Endodermal cell (in vitro differentiated cells): ENCODE measurements around the gene MACIR. TPM values are rescaled to one million over a fixed set of nuclear protein-coding genes. Genes with fewer than 3 reads are reported as not detected.
A peak's percentile ranks its signal among the peaks of the same experiment; 100 is the strongest.

Source experiments
- DNase-seq: peaks from one replicate; pipeline ENCODE4 v3.0.0-alpha.2; 2017
- H3K27ac ChIP-seq: 2 replicates; pipeline ENCODE4 v1.5.1; 2013; ENCODE audit warnings: mild to moderate bottlenecking, low read depth, low read length, moderate library complexity
- H3K27me3 ChIP-seq: 2 replicates; pipeline ENCODE4 v1.6.1; 2013; ENCODE audit warnings: mild to moderate bottlenecking, low read length, moderate library complexity; ENCODE audit not compliant: insufficient read depth, control insufficient read depth, poor library complexity, severe bottlenecking
- H3K36me3 ChIP-seq: 2 replicates; pipeline ENCODE4 v1.7.0; 2013; ENCODE audit warnings: mild to moderate bottlenecking, low read length, moderate library complexity; ENCODE audit not compliant: control insufficient read depth, insufficient read depth
- H3K4me1 ChIP-seq: one replicate; pipeline ENCODE4 v1.7.0; 2013; ENCODE audit warnings: low read length; ENCODE audit not compliant: control insufficient read depth, insufficient read depth
- H3K4me3 ChIP-seq: 2 replicates; pipeline ENCODE4 v1.5.1; 2013; ENCODE audit warnings: mild to moderate bottlenecking, low read length, moderate library complexity
- H3K9ac ChIP-seq: 2 replicates; pipeline ENCODE4 v1.6.1; 2013; ENCODE audit warnings: mild to moderate bottlenecking, low read length, moderate library complexity; ENCODE audit not compliant: poor library complexity, severe bottlenecking; ENCODE audit errors: extremely low read depth
- H3K9me3 ChIP-seq: 2 replicates; pipeline ENCODE4 v1.6.1; 2013; ENCODE audit warnings: mild to moderate bottlenecking, low read length, moderate library complexity; ENCODE audit not compliant: control insufficient read depth
- H3K27ac Mint-ChIP-seq: 2 replicates; pipeline ENCODE4 v1.8.0; 2020; ENCODE audit warnings: mixed read lengths
- H3K27me3 Mint-ChIP-seq: 2 replicates; pipeline ENCODE4 v1.8.0; 2021; ENCODE audit warnings: mild to moderate bottlenecking, mixed read lengths; ENCODE audit not compliant: insufficient read depth
- H3K36me3 Mint-ChIP-seq: 2 replicates; pipeline ENCODE4 v1.8.0; 2020; ENCODE audit warnings: low read depth, mixed read lengths
- H3K4me1 Mint-ChIP-seq: 2 replicates; pipeline ENCODE4 v1.8.0; 2020; ENCODE audit warnings: mixed read lengths
- H3K4me3 Mint-ChIP-seq: 2 replicates; pipeline ENCODE4 v1.8.0; 2020; ENCODE audit warnings: mild to moderate bottlenecking, moderate library complexity, mixed read lengths
- H3K9me3 Mint-ChIP-seq: 2 replicates; pipeline ENCODE4 v1.8.0; 2020; ENCODE audit warnings: mild to moderate bottlenecking, mixed read lengths
- WGBS, 2 experiments: methylation state at CpG; one replicate each; pipeline versions ENCODE4 v1.1.5 to v1.1.7; 2013; ENCODE audit warnings: missing lambda C conversion rate in 2 of 2, mixed read lengths in 1 of 2; ENCODE audit not compliant: insufficient coverage in 1 of 2, insufficient read length in 1 of 2; 5-methylcytosine and 5-hydroxymethylcytosine counted together
- total RNA-seq, 2 donors: library from RNA; stranded (reverse); fragmentation: NEBNext Ultra II Directional in 1 of 2; extraction: Animal tissue kit (Norgen Biotek cat#: 25700) in 1 of 2; gene quantifications; 2 replicates in 1 of 2; 3 replicates in 1 of 2; pipeline ENCODE4 v1.2.1, GENCODE V29; 2021
- TF ChIP-seq, protein P1 (sequence below): fragments of 200-600 bp; sonication (generic); conservative IDR thresholded peaks from 2 replicates; pipeline ENCODE4 v1.5.0; 2021; ENCODE audit warnings: antibody characterized with exemption, mild to moderate bottlenecking

The MACIR gene
- total RNA-seq, 2 donors from 2014 or later = 13.2 to 18.9 TPM

DNA sequence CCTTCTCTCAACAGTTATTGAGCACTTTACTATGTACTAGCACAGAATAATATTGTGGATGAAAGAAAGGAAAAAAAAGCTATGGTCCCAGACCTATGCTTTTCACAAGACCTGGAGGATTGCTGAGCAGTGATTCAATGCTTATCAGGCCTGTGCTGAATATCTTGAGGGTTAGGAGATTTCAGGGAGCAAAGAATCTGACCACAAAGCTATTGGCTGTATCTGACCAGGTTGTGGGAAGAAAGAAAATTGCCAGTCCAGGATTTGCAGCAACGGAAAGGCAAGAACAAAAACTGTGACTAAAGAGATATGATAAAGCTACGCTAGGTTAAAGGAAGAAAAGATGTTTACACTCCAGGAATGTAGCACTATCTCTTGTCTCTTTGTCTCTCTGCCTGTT, 14.9 kb upstream of the MACIR start:
- H3K9me3 ChIP-seq = peaks cover 30% of the 10 kb centered on the region
- H3K4me1 ChIP-seq = peaks cover 5% of the 10 kb centered on the region
- no peak overlapping the region for H3K4me3 ChIP-seq
- H3K4me1 Mint-ChIP-seq = peaks cover 25% of the 10 kb centered on the region
- no peaks in the 10 kb centered on the region for H3K36me3 ChIP-seq
- H3K27ac Mint-ChIP-seq = peak overlapping the region; percentile 81
- DNase-seq = no peak
- H3K27me3 Mint-ChIP-seq = no peaks in the 10 kb centered on the region
- H3K4me3 Mint-ChIP-seq = no peak overlapping the region
- no peak overlapping the region for H3K27ac ChIP-seq
- H3K36me3 Mint-ChIP-seq = no peaks in the 10 kb centered on the region
- no peaks in the 10 kb centered on the region for H3K27me3 ChIP-seq
- TF ChIP-seq, protein P1, sequence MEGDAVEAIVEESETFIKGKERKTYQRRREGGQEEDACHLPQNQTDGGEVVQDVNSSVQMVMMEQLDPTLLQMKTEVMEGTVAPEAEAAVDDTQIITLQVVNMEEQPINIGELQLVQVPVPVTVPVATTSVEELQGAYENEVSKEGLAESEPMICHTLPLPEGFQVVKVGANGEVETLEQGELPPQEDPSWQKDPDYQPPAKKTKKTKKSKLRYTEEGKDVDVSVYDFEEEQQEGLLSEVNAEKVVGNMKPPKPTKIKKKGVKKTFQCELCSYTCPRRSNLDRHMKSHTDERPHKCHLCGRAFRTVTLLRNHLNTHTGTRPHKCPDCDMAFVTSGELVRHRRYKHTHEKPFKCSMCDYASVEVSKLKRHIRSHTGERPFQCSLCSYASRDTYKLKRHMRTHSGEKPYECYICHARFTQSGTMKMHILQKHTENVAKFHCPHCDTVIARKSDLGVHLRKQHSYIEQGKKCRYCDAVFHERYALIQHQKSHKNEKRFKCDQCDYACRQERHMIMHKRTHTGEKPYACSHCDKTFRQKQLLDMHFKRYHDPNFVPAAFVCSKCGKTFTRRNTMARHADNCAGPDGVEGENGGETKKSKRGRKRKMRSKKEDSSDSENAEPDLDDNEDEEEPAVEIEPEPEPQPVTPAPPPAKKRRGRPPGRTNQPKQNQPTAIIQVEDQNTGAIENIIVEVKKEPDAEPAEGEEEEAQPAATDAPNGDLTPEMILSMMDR = no peak
- H3K9me3 Mint-ChIP-seq = peaks cover 9% of the 10 kb centered on the region
- H3K9ac ChIP-seq = no peak overlapping the region
- WGBS, 2 experiments = 21 to 53% methylated on average over 2 of the region's 2 CpGs

DNA sequence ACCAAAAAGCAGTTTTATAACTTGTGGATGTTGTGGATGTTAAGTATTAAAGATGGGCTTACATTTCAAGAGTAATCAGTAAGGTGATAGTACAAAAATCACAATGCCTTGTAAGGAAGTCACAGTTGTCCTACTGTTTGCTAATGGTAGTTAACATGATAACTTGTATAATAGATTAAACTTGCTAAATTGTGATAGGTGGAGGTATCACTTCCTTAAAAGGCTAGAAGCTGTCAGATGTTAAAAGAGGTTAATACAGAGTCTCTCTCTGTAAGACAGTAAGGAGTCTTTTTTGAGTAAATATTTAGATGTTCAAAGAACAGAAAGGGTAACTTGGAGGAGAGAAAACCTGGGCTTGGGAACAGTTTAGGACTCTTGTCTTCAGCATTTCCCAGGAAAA, 14.2 kb upstream of the MACIR start:
- H3K9ac ChIP-seq = no peak overlapping the region
- Mint-ChIP-seq H3K4me3 (no peak overlapping the region), H3K9me3 (peaks cover 5% of the 10 kb centered on the region), H3K4me1 (peaks cover 25% of the 10 kb centered on the region), H3K27ac (peak overlapping the region; percentile 81), H3K27me3 (no peaks in the 10 kb centered on the region), H3K36me3 (no peaks in the 10 kb centered on the region)
- peak overlapping the region; percentile 65 for H3K4me3 ChIP-seq
- no peaks in the 10 kb centered on the region for H3K27me3 ChIP-seq
- no peak overlapping the region for H3K27ac ChIP-seq
- peaks cover 5% of the 10 kb centered on the region for H3K4me1 ChIP-seq
- DNase-seq = no peak
- no peaks in the 10 kb centered on the region for H3K36me3 ChIP-seq
- TF ChIP-seq, protein P1 = no peak
- H3K9me3 ChIP-seq = peaks cover 35% of the 10 kb centered on the region

DNA sequence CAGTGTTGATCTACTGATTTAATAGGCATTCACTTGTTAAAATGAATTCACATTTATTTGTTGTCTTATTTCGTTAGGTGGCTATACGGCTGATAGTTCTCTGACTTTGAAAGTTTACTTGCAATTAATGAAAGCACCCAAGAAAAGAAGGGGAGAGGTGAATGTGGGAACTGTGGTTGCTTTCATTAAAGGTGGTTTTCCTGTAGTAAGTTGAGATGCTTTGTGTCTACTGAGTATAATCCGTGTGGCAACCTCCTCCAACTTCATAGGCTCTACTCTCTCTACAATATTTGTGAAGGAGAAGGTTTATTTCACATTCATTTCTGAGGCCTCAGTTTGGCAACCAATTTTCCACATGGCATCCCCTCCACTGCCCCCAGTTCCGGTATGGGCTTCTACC, 12.8 kb upstream of the MACIR start:
- 94 to 100% methylated on average over 1 to 3 of the region's 4 CpGs for WGBS, 2 experiments
- H3K9ac ChIP-seq = no peak overlapping the region

More for the DNA sequence above, 12.8 kb upstream of the MACIR start:
- Histone ChIP-seq H3K9me3 (peaks cover 25% of the 10 kb centered on the region), H3K27me3 (no peaks in the 10 kb centered on the region), H3K4me3 (no peak overlapping the region), H3K4me1 (peaks cover 5% of the 10 kb centered on the region), H3K36me3 (no peaks in the 10 kb centered on the region), H3K27ac (no peak overlapping the region)
- no peak overlapping the region for H3K27ac Mint-ChIP-seq
- no peaks in the 10 kb centered on the region for H3K27me3 Mint-ChIP-seq
- DNase-seq = no peak
- peaks cover 3% of the 10 kb centered on the region for H3K9me3 Mint-ChIP-seq
- H3K36me3 Mint-ChIP-seq = no peaks in the 10 kb centered on the region
- no peak overlapping the region for H3K4me3 Mint-ChIP-seq
- peaks cover 25% of the 10 kb centered on the region for H3K4me1 Mint-ChIP-seq
- TF ChIP-seq, protein P1 = no peak
